ENCODE measurements around the gene SULF2. TPM values are rescaled to one million over a fixed set of nuclear protein-coding genes. Genes with fewer than 3 reads are reported as not detected.

The SULF2 gene
- total and polyA plus RNA-seq, 3 donors from 2014 or later = 61.5 to 117 (median 95.6) TPM

- intact Hi-C loops (cut with DNase I; ENCODE audit: low total_unique reads) = no loop called here
- Histone ChIP-seq H3K4me1 (no peaks in the 10 kb centered on the region), H3K36me3 (ENCODE audit: low read depth, missing control alignments) (no peaks in the 10 kb centered on the region), H3K27me3 (no peaks in the 10 kb centered on the region), H3K9me3 (no peaks in the 10 kb centered on the region), H3K4me3 (no peak overlapping the region), H3K27ac (no peak overlapping the region)
- WGBS, 2 donors = 91% methylated on average over 15 to 21 of the region's 21 CpGs
- DNase-seq = no peak
- TF ChIP-seq POLR2A (IDR thresholded peaks at IDR 0.05) = no peak
- TF ChIP-seq CTCF (IDR thresholded peaks at IDR 0.05) = no peak
Measured at GRCh38 chr20:47694021-47694818, 91.1 kb downstream of the SULF2 start.

GRCh38 chr20:47691625-47692024, 93.7 kb downstream of the SULF2 start:
- DNase-seq = no peak
- H3K36me3 ChIP-seq (ENCODE audit: low read depth, missing control alignments) = no peaks in the 10 kb centered on the region
- no peaks in the 10 kb centered on the region for H3K4me1 ChIP-seq
- TF ChIP-seq CTCF (IDR thresholded peaks at IDR 0.05) = no peak
- TF ChIP-seq POLR2A (IDR thresholded peaks at IDR 0.05) = no peak
- H3K9me3 ChIP-seq = no peaks in the 10 kb centered on the region
- no peak overlapping the region for H3K27ac ChIP-seq
- intact Hi-C loops (cut with DNase I; ENCODE audit: low total_unique reads) = no loop called here
- no peak overlapping the region for H3K4me3 ChIP-seq
- H3K27me3 ChIP-seq = no peaks in the 10 kb centered on the region

GRCh38 chr20:47689731-47690130, 95.5 kb downstream of the SULF2 start:
- 93 to 94% methylated on average over 1 of the region's 1 CpG for WGBS, 2 donors
- H3K27me3 ChIP-seq = no peaks in the 10 kb centered on the region
- TF ChIP-seq POLR2A (IDR thresholded peaks at IDR 0.05) = no peak
- no peak for TF ChIP-seq CTCF (IDR thresholded peaks at IDR 0.05)
- no peaks in the 10 kb centered on the region for H3K4me1 ChIP-seq
- no peak overlapping the region for H3K27ac ChIP-seq
- H3K9me3 ChIP-seq = no peaks in the 10 kb centered on the region
- no peak overlapping the region for H3K4me3 ChIP-seq
- no peaks in the 10 kb centered on the region for H3K36me3 ChIP-seq (ENCODE audit: low read depth, missing control alignments)
- DNase-seq = no peak
- intact Hi-C loops (cut with DNase I; ENCODE audit: low total_unique reads) = no loop called here

- H3K4me3 ChIP-seq = no peak overlapping the region
- H3K27me3 ChIP-seq = no peaks in the 10 kb centered on the region
- no peaks in the 10 kb centered on the region for H3K36me3 ChIP-seq (ENCODE audit: low read depth, missing control alignments)
- intact Hi-C loops (cut with DNase I; ENCODE audit: low total_unique reads) = no loop called here
- WGBS, 2 donors = 82 to 85% methylated on average over 18 of the region's 18 CpGs
- no peak for DNase-seq
- H3K27ac ChIP-seq = no peak overlapping the region
- TF ChIP-seq CTCF (IDR thresholded peaks at IDR 0.05) = no peak
- no peak for TF ChIP-seq POLR2A (IDR thresholded peaks at IDR 0.05)
- no peaks in the 10 kb centered on the region for H3K4me1 ChIP-seq
- H3K9me3 ChIP-seq = no peaks in the 10 kb centered on the region
Measured at GRCh38 chr20:47688385-47689381, 96.6 kb downstream of the SULF2 start.

Data from testis (tissue), 3 donors.